CD4-positive, alpha-beta T cell treated with Interferon gamma for 1 hour (primary cell): ENCODE data around the gene CD247.
A peak's percentile ranks its signal among the peaks of the same experiment; 100 is the strongest.

Experiments used
- DNase-seq: peaks from one replicate; pipeline ENCODE4 v3.0.0-alpha.2; 2020

Gene CD247

GRCh38 chr1:167455786-167456446, 62.4 kb downstream of the CD247 start:
- DNase-seq = peak; percentile 61

DNA sequence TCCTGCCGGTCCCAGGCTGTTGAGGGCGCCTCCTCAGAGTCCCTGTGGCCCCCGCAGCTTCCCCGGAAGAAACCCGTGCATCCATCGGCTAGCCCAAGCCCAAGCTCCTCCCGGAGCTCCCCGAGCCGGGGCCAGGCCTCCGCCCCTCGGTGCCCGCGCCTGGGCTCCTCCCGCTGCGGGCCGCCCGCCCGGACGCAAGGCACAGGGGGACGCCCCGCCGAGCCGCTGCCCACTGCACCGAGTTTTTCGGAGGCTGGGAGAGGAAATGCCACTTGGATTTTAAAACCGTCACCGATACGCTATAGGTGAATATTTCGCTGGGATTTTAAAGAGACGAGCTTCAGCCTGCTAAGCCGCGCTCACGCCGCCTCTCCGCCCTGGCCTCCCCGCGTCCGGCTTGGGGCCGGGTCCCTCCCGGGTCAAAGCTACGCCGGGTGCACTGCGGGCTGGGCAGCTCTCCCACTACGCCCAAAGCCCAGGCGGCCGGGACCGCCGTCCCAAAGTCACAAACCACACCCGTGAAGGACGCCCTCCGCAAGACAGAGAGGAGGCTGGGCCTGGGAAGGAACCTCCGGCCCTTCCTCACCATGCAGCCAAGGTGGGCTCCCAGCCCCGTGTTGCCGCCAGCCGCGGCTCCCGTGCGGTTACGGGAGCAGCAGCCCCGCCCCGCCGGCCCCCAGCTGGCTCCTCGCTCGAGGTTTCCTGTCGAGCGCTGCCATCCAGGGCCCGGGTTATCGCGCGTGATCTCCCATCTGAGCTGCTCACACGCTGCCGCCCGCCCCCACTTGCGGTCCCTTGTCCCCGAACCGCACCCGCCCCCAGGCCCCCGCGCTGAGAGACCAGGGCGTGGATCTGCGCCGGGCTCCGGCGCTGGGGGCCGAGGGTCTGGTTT, 63.2 kb downstream of the CD247 start:
- DNase-seq = peak; percentile 80

DNA sequence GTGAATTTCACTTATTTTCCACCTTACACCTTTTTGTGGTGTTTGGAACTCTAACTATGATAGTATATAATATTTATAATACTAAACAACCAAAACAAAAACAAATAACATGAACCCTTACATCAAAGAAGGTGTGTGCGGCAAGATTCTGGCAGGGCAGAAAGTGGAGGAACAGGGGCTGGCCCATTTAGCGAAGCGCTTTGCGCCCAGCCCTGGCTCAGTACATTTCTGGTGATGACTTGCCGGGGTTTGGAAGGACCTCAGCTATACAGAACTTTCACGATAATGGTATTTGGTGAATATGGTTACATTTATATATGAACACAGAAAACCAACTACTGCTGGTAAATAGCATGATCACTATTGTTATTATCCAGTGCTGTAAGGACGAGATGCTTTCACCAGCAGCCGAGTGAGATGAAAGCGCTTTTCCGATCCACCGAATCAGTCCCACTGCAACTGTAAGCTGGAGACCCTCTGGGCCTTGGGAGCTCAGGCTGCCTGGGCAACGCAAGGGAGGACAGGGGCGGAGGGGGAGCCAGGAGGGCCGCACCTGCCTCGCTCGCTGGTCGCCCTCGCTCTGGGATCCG, 63.9 kb downstream of the CD247 start:
- no peak for DNase-seq

- no peak for DNase-seq
Measured at GRCh38 chr1:167453123-167453522, 65.2 kb downstream of the CD247 start.

DNA sequence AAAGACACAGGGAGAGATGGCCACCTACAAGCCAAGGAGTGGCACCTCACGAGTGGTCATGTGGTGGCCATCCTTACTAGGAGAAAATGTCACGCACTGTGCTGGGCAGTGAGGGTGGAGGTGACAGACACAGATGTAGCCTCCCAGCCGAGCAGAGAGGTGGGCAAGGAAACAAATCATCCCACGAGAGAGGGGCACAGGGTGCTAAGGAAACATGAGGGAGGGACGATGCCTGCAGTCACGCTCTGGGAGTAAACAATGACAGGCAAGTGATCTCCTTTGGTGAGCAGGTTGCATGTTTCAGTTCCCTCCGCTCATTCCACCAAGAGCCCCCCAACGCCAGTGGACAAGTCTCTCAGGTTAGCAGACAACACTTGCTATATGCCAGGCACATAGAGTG, 65.8 kb downstream of the CD247 start:
- DNase-seq = no peak

- no peak for DNase-seq
Measured at GRCh38 chr1:167450843-167451242, 67.5 kb downstream of the CD247 start.

- DNase-seq = peak; percentile 81
Measured at GRCh38 chr1:167447521-167448136, 70.7 kb downstream of the CD247 start.

DNA sequence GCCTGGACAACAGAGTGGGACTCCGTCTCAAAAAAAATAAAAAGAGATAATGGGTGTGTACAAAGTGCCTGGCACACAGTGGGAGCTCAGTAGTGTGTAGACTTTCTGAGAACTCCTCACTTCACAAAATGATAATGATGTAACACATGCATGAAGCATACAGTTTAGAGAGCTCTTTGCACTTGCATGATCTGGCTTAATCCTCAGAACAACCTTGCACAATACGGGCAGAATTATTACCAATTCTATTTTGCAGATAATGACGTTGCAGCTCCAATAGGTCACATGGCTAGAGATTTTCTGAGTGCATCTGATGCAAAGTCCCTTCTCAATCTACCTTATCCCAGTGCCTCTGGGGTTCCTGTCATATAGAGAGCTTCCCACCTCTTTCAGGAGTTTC, 71.4 kb downstream of the CD247 start:
- DNase-seq = no peak

DNA sequence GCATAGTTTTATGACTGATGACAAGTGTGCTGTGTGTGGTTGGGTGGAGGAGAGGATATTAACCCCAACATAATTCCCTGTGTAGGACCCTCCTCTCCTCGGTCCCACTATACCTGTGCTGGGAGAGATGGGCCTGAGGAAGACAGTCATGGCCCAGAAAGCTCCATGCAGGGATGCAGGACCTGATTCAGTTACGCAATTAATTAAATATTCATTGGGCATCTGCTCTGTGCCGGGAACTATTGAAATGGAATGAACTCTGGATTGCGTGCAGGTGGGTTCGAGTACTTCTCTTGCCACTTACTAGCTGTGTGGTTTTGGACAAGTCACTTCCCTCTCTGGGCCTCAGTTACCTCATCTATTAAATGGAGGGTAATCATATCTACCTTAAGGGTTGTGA, 74.6 kb downstream of the CD247 start:
- DNase-seq = no peak

GRCh38 chr1:167442854-167443565, 75.3 kb downstream of the CD247 start:
- no peak for DNase-seq

DNA sequence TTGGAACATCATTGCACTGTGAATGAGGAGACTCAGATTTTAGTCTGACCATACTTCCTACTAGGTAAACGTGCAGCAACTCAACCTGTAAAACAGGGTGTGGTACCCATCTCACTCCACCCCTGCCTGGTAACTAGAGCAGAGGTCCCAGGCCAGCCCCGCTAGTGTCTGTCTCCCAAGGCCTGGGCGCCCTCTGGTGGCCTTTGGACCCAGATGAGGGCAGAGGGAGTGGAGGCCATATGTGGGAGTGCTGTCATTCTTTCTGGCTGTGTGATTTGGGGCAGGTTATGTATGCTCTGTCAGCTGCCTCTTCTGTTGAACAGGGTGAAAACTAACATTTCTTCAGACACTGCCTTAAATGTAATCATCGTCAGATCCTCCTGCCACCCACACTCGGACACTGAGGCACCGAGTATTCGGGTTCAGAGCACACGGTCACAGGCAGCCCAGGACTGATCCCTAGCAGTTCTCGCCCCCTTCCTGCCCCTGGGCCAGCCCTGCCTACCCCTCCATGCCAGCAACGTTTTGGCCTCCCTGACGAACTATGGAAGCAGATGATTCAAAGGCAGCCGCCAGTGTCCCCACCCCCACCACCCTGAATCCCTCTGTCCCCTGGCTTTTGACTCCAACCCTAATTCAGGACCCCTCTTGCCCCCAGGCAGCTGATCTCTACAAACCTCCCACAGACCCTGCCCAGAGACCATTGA, 76.0 kb downstream of the CD247 start:
- DNase-seq = peak; percentile 86

DNA sequence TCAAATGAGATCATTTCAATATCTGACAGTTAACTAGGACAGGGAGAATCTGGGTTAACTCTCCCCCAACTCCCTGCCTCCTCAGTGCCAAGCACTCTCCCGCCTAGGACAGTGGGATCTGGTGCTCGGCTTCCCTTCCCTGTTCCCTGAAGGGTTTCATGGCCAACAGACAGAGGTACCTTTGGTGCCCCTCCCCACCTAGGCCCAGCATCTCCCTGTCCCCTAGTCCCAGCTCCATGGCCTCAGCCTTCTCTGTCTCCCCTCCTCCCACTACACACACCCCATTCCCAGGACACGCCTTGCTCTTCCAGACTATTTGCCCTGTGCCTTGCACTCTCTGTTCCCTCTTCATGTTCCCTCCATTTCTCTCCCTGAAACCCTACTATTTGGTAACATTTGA, 77.1 kb downstream of the CD247 start:
- no peak for DNase-seq

- no peak for DNase-seq
Measured at GRCh38 chr1:167440776-167441175, 77.6 kb downstream of the CD247 start.

DNA sequence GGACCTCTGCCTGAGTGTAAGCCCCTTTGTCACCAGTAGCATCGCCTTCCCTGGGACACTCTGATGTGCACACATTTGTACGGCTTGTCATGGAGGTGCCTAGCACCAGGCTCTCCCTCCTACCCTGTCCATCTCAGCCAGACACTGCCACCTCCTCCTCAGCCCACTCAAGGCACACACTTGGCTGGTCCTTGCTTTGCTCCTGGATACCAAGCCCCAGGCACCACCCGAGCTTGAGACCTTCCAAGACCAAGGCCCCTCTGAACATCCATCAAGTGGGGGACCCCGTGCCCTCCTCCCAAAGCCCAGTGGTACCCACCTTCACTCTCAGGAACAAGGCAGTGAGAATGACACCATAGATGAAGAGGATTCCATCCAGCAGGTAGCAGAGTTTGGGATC, 78.0 kb downstream of the CD247 start:
- no peak for DNase-seq

DNA sequence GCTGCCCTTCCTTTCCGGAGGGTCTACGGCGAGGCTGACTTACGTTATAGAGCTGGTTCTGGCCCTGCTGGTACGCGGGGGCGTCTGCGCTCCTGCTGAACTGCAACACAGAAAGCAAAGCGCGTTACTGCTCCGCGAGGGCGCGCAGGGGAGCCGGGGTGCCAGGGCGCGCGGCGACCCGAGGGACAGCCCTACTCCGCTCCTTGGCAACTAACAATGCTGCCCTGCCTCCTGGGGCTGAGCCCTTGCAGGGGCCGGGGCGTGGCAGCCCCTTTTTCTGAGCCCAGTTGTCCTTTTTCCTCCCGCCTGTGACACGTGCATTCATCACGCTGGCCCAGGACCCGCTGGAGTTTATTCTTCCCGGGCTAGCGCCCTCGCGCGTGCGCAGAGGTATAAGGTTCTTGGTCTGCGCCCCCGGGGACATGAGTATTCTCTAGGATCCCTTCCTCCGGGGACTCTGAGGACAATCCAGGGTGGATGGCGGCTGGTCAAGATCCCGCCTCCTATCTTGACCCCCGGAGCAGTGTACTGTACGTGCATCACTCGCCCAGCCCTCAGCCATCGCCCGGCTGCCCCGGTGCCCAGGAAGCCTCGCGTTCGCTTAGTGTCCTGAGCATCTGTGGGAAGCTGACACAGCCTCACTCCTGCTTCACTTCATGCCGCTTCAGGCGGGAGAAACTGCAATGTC, 78.9 kb downstream of the CD247 start:
- DNase-seq = no peak

DNA sequence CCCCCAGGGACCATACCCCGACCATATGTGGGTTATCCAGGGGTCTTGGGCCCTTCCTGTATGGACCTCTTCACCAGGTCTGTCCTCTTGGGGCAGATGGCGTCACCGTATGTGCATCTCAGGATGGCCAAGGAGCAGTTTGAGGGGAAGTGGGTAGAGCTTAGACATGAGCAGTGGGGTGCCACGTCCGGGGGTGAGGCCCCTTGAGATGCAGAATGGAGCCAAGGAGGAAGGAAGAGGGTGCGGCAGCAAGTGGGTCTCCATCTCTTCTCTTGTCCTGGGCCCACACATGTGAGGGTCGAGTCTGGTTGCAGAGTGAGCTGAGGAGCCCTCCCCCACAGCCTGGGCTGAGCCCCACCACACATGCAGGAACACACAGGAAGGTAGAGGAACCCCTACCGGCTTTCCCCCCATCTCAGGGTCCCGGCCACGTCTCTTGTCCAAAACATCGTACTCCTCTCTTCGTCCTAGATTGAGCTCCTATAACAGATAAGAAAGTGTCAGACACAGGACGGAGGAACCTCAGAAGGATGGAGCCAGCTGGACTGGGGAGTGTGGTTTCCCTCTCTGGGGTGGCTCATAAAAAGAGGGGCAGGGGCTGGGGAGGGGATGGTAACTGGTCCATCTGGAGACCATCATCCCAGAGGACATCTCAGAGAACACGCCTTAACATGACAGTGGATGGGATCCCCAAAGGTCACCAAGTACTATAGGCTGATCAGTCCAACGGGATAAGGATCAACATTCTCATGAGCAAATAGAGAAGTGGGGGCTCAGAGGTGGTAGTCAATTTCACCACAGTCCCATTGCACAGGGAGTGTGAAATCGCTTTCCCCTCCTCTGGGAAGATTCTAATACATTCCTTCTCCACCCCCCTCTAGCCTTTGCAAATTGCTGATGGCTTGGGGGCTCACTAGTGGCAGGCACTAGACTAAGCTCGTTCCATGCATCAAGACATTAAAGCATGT, 79.9 kb downstream of the CD247 start:
- DNase-seq = no peak

- DNase-seq = no peak
Measured at GRCh38 chr1:167435484-167435883, 82.8 kb downstream of the CD247 start.

DNA sequence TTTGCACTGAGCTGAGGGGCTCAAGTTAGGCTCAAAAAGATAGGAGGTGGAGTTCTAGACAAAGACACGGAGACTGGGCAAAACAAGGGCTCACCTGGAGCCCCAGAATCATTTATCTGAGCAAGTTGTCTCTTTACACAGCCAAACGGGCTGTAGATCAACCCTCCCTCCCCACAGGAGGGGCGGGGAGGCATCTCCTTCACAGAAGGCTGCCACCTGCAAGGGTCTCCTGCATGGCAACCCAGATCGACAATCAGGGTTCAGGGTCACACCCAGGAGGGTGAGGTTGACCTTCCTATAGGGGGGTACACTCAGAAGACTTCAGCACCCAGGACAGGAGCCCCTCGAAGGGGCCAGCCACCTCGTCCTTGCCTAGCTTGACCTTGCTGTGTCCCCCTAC, 84.0 kb downstream of the CD247 start:
- DNase-seq = no peak

- DNase-seq = no peak
Measured at GRCh38 chr1:167433884-167434283, 84.4 kb downstream of the CD247 start.

DNA sequence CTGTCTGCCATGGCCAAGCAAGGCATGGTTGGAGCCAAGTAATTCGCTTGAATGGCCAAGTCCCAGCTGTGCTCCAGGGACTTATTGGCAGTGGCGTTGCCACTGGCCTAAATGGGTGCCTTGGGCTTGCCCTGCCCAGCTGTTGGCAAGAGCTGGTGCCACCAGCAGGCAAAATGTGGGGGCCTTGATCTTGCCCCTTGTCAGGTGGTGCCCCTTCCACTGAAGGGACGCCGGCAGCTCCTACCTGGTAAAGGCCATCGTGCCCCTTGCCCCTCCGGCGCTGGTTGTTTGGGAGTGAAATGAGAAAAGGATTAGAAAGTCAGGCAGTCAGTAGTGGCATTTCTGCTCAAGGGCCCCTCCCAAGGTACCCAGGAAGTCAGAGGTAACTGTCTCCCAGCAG, 85.5 kb downstream of the CD247 start:
- no peak for DNase-seq
